GM12892 (cell line): ENCODE data around the gene BEX3.

Experiments used
- POLR2A ChIP-seq: IDR thresholded peaks from 2 replicates; pipeline ENCODE4 v1.6.1; 2011; ENCODE audit warnings: low read depth, low read length, control low read depth
- POLR2AphosphoS5 ChIP-seq: IDR thresholded peaks from 2 replicates; pipeline ENCODE4 v1.6.1; 2011; ENCODE audit warnings: low read depth, low read length, control low read depth
- TAF1 ChIP-seq: IDR thresholded peaks from 2 replicates; pipeline ENCODE4 v1.6.1; 2011; ENCODE audit warnings: low read depth, mild to moderate bottlenecking, control low read depth, low read length, borderline replicate concordance

DNA sequence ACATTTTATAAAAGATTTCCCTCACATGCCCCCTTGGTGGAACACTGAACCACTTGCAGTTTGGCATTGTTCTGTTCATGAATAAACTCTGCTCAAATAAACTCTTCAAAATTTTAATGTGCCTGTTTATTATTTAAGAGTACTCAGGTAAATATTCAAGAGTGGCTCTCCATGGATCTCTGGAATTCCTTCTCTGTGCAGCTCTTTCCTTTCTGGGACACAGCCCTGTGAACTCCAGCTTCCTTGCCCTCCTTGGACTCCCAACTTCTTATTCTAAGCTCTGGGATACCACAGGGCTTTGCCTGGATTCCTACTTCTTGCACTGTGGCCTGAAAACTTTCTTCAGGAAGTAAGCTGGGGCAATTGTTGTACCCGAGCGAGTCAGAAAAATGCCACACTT is 8.3 kb downstream of the BEX3 start:
- TF ChIP-seq POLR2A = no peak
- no peak for TF ChIP-seq POLR2AphosphoS5
- TF ChIP-seq TAF1 = no peak
